ENCODE data around the gene HIPK2. TPM values are rescaled to one million over a fixed set of nuclear protein-coding genes. Genes with fewer than 3 reads are reported as not detected.

The HIPK2 gene
- total and polyA plus RNA-seq, 2 experiments from 2014 or later = 7.3 to 16.9 TPM

GRCh38 chr7:139531094-139531493, 246.7 kb downstream of the HIPK2 start (continued):
- TF ChIP-seq, protein P1, sequence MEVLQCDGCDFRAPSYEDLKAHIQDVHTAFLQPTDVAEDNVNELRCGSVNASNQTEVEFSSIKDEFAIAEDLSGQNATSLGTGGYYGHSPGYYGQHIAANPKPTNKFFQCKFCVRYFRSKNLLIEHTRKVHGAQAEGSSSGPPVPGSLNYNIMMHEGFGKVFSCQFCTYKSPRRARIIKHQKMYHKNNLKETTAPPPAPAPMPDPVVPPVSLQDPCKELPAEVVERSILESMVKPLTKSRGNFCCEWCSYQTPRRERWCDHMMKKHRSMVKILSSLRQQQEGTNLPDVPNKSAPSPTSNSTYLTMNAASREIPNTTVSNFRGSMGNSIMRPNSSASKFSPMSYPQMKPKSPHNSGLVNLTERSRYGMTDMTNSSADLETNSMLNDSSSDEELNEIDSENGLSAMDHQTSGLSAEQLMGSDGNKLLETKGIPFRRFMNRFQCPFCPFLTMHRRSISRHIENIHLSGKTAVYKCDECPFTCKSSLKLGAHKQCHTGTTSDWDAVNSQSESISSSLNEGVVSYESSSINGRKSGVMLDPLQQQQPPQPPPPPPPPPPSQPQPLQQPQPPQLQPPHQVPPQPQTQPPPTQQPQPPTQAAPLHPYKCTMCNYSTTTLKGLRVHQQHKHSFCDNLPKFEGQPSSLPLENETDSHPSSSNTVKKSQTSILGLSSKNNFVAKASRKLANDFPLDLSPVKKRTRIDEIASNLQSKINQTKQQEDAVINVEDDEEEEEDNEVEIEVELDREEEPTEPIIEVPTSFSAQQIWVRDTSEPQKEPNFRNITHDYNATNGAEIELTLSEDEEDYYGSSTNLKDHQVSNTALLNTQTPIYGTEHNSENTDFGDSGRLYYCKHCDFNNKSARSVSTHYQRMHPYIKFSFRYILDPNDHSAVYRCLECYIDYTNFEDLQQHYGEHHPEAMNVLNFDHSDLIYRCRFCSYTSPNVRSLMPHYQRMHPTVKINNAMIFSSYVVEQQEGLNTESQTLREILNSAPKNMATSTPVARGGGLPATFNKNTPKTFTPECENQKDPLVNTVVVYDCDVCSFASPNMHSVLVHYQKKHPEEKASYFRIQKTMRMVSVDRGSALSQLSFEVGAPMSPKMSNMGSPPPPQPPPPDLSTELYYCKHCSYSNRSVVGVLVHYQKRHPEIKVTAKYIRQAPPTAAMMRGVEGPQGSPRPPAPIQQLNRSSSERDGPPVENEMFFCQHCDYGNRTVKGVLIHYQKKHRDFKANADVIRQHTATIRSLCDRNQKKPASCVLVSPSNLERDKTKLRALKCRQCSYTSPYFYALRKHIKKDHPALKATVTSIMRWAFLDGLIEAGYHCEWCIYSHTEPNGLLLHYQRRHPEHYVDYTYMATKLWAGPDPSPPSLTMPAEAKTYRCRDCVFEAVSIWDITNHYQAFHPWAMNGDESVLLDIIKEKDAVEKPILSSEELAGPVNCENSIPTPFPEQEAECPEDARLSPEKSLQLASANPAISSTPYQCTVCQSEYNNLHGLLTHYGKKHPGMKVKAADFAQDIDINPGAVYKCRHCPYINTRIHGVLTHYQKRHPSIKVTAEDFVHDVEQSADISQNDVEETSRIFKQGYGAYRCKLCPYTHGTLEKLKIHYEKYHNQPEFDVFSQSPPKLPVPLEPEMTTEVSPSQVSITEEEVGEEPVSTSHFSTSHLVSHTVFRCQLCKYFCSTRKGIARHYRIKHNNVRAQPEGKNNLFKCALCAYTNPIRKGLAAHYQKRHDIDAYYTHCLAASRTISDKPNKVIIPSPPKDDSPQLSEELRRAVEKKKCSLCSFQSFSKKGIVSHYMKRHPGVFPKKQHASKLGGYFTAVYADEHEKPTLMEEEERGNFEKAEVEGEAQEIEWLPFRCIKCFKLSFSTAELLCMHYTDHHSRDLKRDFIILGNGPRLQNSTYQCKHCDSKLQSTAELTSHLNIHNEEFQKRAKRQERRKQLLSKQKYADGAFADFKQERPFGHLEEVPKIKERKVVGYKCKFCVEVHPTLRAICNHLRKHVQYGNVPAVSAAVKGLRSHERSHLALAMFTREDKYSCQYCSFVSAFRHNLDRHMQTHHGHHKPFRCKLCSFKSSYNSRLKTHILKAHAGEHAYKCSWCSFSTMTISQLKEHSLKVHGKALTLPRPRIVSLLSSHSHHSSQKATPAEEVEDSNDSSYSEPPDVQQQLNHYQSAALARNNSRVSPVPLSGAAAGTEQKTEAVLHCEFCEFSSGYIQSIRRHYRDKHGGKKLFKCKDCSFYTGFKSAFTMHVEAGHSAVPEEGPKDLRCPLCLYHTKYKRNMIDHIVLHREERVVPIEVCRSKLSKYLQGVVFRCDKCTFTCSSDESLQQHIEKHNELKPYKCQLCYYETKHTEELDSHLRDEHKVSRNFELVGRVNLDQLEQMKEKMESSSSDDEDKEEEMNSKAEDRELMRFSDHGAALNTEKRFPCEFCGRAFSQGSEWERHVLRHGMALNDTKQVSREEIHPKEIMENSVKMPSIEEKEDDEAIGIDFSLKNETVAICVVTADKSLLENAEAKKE (CRISPR knock-in tag; IDR thresholded peaks at IDR 0.05) = no peak
- TF ChIP-seq CREB1 (CRISPR knock-in tag; IDR thresholded peaks at IDR 0.05; ENCODE audit: low read depth) = no peak
- TF ChIP-seq ZNF114 (CRISPR knock-in tag; IDR thresholded peaks at IDR 0.05) = no peak
- TF ChIP-seq, protein P2, sequence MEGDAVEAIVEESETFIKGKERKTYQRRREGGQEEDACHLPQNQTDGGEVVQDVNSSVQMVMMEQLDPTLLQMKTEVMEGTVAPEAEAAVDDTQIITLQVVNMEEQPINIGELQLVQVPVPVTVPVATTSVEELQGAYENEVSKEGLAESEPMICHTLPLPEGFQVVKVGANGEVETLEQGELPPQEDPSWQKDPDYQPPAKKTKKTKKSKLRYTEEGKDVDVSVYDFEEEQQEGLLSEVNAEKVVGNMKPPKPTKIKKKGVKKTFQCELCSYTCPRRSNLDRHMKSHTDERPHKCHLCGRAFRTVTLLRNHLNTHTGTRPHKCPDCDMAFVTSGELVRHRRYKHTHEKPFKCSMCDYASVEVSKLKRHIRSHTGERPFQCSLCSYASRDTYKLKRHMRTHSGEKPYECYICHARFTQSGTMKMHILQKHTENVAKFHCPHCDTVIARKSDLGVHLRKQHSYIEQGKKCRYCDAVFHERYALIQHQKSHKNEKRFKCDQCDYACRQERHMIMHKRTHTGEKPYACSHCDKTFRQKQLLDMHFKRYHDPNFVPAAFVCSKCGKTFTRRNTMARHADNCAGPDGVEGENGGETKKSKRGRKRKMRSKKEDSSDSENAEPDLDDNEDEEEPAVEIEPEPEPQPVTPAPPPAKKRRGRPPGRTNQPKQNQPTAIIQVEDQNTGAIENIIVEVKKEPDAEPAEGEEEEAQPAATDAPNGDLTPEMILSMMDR (conservative IDR thresholded peaks at IDR 0.05; ENCODE audit: low read depth in 2 of 2) = no peak
- no peak for TF ChIP-seq JUNB (IDR thresholded peaks at IDR 0.05; ENCODE audit: unreplicated experiment)

- H3F3A ChIP-seq (replicated peaks; ENCODE audit: low read depth) = no peaks in the 10 kb centered on the region
- H3K4me2 ChIP-seq = no peak overlapping the region
- H3K27ac Mint-ChIP-seq = no peak overlapping the region
- TF ChIP-seq, protein P3, sequence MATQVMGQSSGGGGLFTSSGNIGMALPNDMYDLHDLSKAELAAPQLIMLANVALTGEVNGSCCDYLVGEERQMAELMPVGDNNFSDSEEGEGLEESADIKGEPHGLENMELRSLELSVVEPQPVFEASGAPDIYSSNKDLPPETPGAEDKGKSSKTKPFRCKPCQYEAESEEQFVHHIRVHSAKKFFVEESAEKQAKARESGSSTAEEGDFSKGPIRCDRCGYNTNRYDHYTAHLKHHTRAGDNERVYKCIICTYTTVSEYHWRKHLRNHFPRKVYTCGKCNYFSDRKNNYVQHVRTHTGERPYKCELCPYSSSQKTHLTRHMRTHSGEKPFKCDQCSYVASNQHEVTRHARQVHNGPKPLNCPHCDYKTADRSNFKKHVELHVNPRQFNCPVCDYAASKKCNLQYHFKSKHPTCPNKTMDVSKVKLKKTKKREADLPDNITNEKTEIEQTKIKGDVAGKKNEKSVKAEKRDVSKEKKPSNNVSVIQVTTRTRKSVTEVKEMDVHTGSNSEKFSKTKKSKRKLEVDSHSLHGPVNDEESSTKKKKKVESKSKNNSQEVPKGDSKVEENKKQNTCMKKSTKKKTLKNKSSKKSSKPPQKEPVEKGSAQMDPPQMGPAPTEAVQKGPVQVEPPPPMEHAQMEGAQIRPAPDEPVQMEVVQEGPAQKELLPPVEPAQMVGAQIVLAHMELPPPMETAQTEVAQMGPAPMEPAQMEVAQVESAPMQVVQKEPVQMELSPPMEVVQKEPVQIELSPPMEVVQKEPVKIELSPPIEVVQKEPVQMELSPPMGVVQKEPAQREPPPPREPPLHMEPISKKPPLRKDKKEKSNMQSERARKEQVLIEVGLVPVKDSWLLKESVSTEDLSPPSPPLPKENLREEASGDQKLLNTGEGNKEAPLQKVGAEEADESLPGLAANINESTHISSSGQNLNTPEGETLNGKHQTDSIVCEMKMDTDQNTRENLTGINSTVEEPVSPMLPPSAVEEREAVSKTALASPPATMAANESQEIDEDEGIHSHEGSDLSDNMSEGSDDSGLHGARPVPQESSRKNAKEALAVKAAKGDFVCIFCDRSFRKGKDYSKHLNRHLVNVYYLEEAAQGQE (IDR thresholded peaks at IDR 0.05; ENCODE audit: unreplicated experiment) = no peak
- TF ChIP-seq POLR2AphosphoS5 (IDR thresholded peaks at IDR 0.05; ENCODE audit: low read depth) (no peak), ETS1 (IDR thresholded peaks at IDR 0.05) (no peak), CREB1 (CRISPR knock-in tag; IDR thresholded peaks at IDR 0.05; ENCODE audit: low read depth) (no peak), STAT1 (IDR thresholded peaks at IDR 0.05; ENCODE audit: unreplicated experiment) (no peak)
- DNase-seq (ENCODE audit: low spot score) = no peak
- no peak overlapping the region for H3K4me3 Mint-ChIP-seq
- no peaks in the 10 kb centered on the region for H3K36me3 ChIP-seq (ENCODE audit: insufficient read depth)
- H3K36me3 Mint-ChIP-seq (ENCODE audit: low read depth) = peaks cover 3% of the 10 kb centered on the region; the same call in 2 of the 3 replicates
- H3K27me3 Mint-ChIP-seq (ENCODE audit: insufficient read depth, low read depth, poor library complexity) = peaks cover 38% of the 10 kb centered on the region
- no peak overlapping the region for H3K4me3 ChIP-seq
- ATAC-seq = no peak
- H3K4me1 Mint-ChIP-seq = peaks cover 4% of the 10 kb centered on the region; the same call in 2 of the 3 replicates
- H3K9me3 Mint-ChIP-seq = no peaks in the 10 kb centered on the region; the same call in 2 of the 3 replicates
- H4K20me1 ChIP-seq (replicated peaks; ENCODE audit: insufficient read depth) = no peaks in the 10 kb centered on the region
- H3K4me1 ChIP-seq (ENCODE audit: insufficient read depth) = peaks cover 7% of the 10 kb centered on the region; the same call in 1 of the 2 replicates
- peaks cover 33% of the 10 kb centered on the region for H3K27me3 ChIP-seq (ENCODE audit: insufficient read depth)
- H3K9me2 ChIP-seq (ENCODE audit: insufficient read depth) = 0 out of 2 replicates have a peak, but pooled peaks cover under 1% of the 10 kb centered on the region
- no peaks in the 10 kb centered on the region for H3K79me2 ChIP-seq (replicated peaks; ENCODE audit: insufficient read depth)
- H2AFZ ChIP-seq = no peak overlapping the region
- no peak overlapping the region for H3K27ac ChIP-seq (ENCODE audit: low read depth)
Measured at GRCh38 chr7:139526578-139527544, 250.9 kb downstream of the HIPK2 start.

Measured in GM23338 (cell line).